ENCODE data around the gene MMEL1.
"Not testable (repeated sequence)": the region's sequence is repeated elsewhere in the genome, so short reads cannot be mapped to it uniquely, and the experiment has no call there.

Gene MMEL1

GRCh38 chr1:2554621-2555387, 78.0 kb downstream of the MMEL1 start:
- DNase-seq = no peak

GRCh38 chr1:2553871-2554620, 78.8 kb downstream of the MMEL1 start:
- DNase-seq = no peak

- not testable (repeated sequence) for DNase-seq
Observed at GRCh38 chr1:2553076-2553475, 79.7 kb downstream of the MMEL1 start.

- DNase-seq = no peak
Observed at GRCh38 chr1:2552189-2552588, 80.6 kb downstream of the MMEL1 start.

- not testable (repeated sequence) for DNase-seq
Observed at GRCh38 chr1:2551544-2551943, 81.3 kb downstream of the MMEL1 start.

GRCh38 chr1:2550309-2550861, 82.4 kb downstream of the MMEL1 start:
- DNase-seq = not testable (repeated sequence)

- not testable (repeated sequence) for DNase-seq
Observed at GRCh38 chr1:2549367-2550029, 83.3 kb downstream of the MMEL1 start.

GRCh38 chr1:2548068-2548589, 84.7 kb downstream of the MMEL1 start:
- peak; percentile 76 for DNase-seq

- DNase-seq = no peak
Observed at GRCh38 chr1:2547210-2548067, 85.4 kb downstream of the MMEL1 start.

- DNase-seq = peak; percentile 65
Observed at GRCh38 chr1:2546515-2547209, 86.2 kb downstream of the MMEL1 start.

GRCh38 chr1:2545754-2546514, 86.9 kb downstream of the MMEL1 start:
- DNase-seq = peak; percentile 78

GRCh38 chr1:2544875-2545640, 87.8 kb downstream of the MMEL1 start:
- no peak for DNase-seq

- DNase-seq = peak; percentile 67
Observed at GRCh38 chr1:2544093-2544874, 88.5 kb downstream of the MMEL1 start.

- no peak for DNase-seq
Observed at GRCh38 chr1:2543543-2544092, 89.2 kb downstream of the MMEL1 start.

- DNase-seq = no peak
Observed at GRCh38 chr1:2542246-2542915, 90.4 kb downstream of the MMEL1 start.

- DNase-seq = no peak
Observed at GRCh38 chr1:2541619-2542245, 91.1 kb downstream of the MMEL1 start.

- DNase-seq = no peak
Observed at GRCh38 chr1:2540816-2541492, 91.9 kb downstream of the MMEL1 start.

All from left hindlimb (tissue), 1 donor.